HepG2 (cell line): ENCODE results near the gene TRERF1. TPM values are rescaled to one million over a fixed set of nuclear protein-coding genes. Genes with fewer than 3 reads are reported as not detected.

Source experiments
- GABPA ChIP-seq, 2 experiments: IDR thresholded peaks; 2 replicates each; pipeline ENCODE4 v1.6.1; 2011 to 2016; ENCODE audit warnings: low read depth in 2 of 2, low read length in 1 of 2, missing biosample characterization in 1 of 2, missing genetic modification characterization in 1 of 2
- HOXA7 ChIP-seq: sonication (generic); formaldehyde crosslinking; IDR thresholded peaks from 2 replicates; pipeline ENCODE4 v1.8.1; 2022; ENCODE audit warnings: mild to moderate bottlenecking, missing genetic modification reagents, moderate library complexity
- POLR2AphosphoS5 ChIP-seq: IDR thresholded peaks from 2 replicates; pipeline ENCODE4 v1.6.1; 2012; ENCODE audit warnings: low read depth, low read length
- RFXAP ChIP-seq: sonication (generic); formaldehyde crosslinking; IDR thresholded peaks from 2 replicates; pipeline ENCODE4 v1.4.0; 2020; ENCODE audit warnings: missing genetic modification reagents, borderline replicate concordance
- TBX2 ChIP-seq: sonication (generic); formaldehyde crosslinking; IDR thresholded peaks from 2 replicates; pipeline ENCODE4 v1.5.0; 2020; ENCODE audit warnings: missing genetic modification reagents, mild to moderate bottlenecking, borderline replicate concordance
- ZNF350 ChIP-seq: sonication (generic); formaldehyde crosslinking; IDR thresholded peaks from 2 replicates; pipeline ENCODE4 v1.4.0; 2020; ENCODE audit warnings: mild to moderate bottlenecking, low read depth, missing genetic modification reagents, borderline replicate concordance
- ZNF737 ChIP-seq: sonication (generic); formaldehyde crosslinking; IDR thresholded peaks from 2 replicates; pipeline ENCODE4 v1.5.0; 2020; ENCODE audit warnings: missing genetic modification reagents, mild to moderate bottlenecking, borderline replicate concordance
- polyA plus RNA-seq, 8 experiments: library from polyadenylated mRNA; depleted of rRNA in 3 of 8; stranded (reverse) in 7 of 8; unstranded in 1 of 8; fragments of >200 nt; fragmentation: Illumina TruSeq in 4 of 8; extraction: Trizol in 4 of 8; gene quantifications; 2 replicates each; pipeline versions ENCODE4 v1.2.1 to v1.2.3, GENCODE V29; 2011 to 2016; ENCODE audit warnings: low read depth in 4 of 8, missing spikeins in 1 of 8, mixed read lengths in 1 of 8; ENCODE audit not compliant: insufficient read depth in 1 of 8
- total RNA-seq, 5 experiments: library from RNA; depleted of rRNA; stranded (reverse); fragments of >200 nt; fragmentation: Illumina TruSeq; extraction: Trizol; gene quantifications; 2 replicates each; pipeline ENCODE4 v1.2.3, GENCODE V29; 2016; ENCODE audit warnings: low read depth in 1 of 5
- TF ChIP-seq, protein P1 (sequence below): sonication (generic); formaldehyde crosslinking; IDR thresholded peaks from 2 replicates; pipeline ENCODE4 v1.5.0; 2020; ENCODE audit warnings: mild to moderate bottlenecking, missing genetic modification reagents, moderate library complexity
- TF ChIP-seq, protein P2 (sequence below), 2 experiments: sonication (generic) in 1 of 2; formaldehyde crosslinking in 1 of 2; IDR thresholded peaks; 2 replicates each; pipeline versions ENCODE4 v1.4.0 to v1.6.1; 2018 to 2020; ENCODE audit warnings: missing genetic modification reagents in 2 of 2, borderline replicate concordance in 1 of 2, low read depth in 1 of 2, mild to moderate bottlenecking in 1 of 2, missing biosample characterization in 1 of 2
- TF ChIP-seq, protein P3 (sequence below): sonication (generic); formaldehyde crosslinking; IDR thresholded peaks from 2 replicates; pipeline ENCODE4 v1.4.0; 2020; ENCODE audit warnings: missing genetic modification reagents
- TF ChIP-seq, protein P4 (sequence below): sonication (generic); formaldehyde crosslinking; IDR thresholded peaks from 2 replicates; pipeline ENCODE4 v1.4.0; 2020; ENCODE audit warnings: missing genetic modification reagents
- TF ChIP-seq, protein P5 (sequence below): sonication (generic); formaldehyde crosslinking; IDR thresholded peaks from 2 replicates; pipeline ENCODE4 v1.4.0; 2020; ENCODE audit warnings: missing genetic modification reagents

The TRERF1 gene
- total and polyA plus RNA-seq, 2 of the 13 experiments (the other 11 are each of a cell fraction or from before 2014, with no cell fraction given): 0.02 TPM; not detected in 1

DNA sequence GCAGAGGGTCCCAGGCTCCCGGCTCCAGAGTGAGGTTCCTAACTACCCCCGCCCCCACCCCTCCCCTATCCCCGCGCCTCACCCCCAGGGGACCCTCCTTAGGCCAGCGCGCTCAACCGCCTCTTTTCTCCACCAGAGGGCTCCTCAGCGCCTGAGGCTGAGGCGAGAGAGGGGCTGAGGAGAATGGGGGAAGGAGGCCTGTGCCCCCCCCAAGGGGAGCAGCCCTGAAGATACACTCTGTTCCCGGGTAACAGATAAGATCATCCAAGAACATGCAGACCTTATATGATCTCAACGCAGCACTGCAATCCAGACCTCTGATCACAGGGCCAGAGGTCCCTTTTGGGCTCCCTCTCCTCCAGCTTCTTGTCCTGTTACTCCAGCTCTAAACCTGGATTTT lies 190.8 kb downstream of the TRERF1 start (continued):
- TF ChIP-seq, protein P1, sequence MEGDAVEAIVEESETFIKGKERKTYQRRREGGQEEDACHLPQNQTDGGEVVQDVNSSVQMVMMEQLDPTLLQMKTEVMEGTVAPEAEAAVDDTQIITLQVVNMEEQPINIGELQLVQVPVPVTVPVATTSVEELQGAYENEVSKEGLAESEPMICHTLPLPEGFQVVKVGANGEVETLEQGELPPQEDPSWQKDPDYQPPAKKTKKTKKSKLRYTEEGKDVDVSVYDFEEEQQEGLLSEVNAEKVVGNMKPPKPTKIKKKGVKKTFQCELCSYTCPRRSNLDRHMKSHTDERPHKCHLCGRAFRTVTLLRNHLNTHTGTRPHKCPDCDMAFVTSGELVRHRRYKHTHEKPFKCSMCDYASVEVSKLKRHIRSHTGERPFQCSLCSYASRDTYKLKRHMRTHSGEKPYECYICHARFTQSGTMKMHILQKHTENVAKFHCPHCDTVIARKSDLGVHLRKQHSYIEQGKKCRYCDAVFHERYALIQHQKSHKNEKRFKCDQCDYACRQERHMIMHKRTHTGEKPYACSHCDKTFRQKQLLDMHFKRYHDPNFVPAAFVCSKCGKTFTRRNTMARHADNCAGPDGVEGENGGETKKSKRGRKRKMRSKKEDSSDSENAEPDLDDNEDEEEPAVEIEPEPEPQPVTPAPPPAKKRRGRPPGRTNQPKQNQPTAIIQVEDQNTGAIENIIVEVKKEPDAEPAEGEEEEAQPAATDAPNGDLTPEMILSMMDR (CRISPR knock-in tag): peak; percentile 56
- TF ChIP-seq TBX2 (CRISPR knock-in tag) (0 out of 2 replicates have a peak, but pooled peaks have one; percentile 7), ZNF350 (CRISPR knock-in tag) (no peak), RFXAP (CRISPR knock-in tag) (no peak), ZNF737 (CRISPR knock-in tag) (no peak), HOXA7 (CRISPR knock-in tag) (no peak), POLR2AphosphoS5 (no peak), GABPA (IDR thresholded peaks at IDR 0.05; ENCODE audit: low read depth, low read length) (no peak), GABPA (CRISPR knock-in tag; IDR thresholded peaks at IDR 0.05; ENCODE audit: low read depth) (0 out of 2 replicates have a peak, but pooled peaks have one; percentile 7)
- TF ChIP-seq, protein P2, sequence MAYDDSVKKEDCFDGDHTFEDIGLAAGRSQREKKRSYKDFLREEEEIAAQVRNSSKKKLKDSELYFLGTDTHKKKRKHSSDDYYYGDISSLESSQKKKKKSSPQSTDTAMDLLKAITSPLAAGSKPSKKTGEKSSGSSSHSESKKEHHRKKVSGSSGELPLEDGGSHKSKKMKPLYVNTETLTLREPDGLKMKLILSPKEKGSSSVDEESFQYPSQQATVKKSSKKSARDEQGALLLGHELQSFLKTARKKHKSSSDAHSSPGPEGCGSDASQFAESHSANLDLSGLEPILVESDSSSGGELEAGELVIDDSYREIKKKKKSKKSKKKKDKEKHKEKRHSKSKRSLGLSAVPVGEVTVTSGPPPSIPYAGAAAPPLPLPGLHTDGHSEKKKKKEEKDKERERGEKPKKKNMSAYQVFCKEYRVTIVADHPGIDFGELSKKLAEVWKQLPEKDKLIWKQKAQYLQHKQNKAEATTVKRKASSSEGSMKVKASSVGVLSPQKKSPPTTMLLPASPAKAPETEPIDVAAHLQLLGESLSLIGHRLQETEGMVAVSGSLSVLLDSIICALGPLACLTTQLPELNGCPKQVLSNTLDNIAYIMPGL (CRISPR knock-in tag; IDR thresholded peaks at IDR 0.05; ENCODE audit: borderline replicate concordance in 1 of 2, low read depth in 1 of 2): no peak
- TF ChIP-seq, protein P3, sequence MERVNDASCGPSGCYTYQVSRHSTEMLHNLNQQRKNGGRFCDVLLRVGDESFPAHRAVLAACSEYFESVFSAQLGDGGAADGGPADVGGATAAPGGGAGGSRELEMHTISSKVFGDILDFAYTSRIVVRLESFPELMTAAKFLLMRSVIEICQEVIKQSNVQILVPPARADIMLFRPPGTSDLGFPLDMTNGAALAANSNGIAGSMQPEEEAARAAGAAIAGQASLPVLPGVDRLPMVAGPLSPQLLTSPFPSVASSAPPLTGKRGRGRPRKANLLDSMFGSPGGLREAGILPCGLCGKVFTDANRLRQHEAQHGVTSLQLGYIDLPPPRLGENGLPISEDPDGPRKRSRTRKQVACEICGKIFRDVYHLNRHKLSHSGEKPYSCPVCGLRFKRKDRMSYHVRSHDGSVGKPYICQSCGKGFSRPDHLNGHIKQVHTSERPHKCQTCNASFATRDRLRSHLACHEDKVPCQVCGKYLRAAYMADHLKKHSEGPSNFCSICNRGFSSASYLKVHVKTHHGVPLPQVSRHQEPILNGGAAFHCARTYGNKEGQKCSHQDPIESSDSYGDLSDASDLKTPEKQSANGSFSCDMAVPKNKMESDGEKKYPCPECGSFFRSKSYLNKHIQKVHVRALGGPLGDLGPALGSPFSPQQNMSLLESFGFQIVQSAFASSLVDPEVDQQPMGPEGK (CRISPR knock-in tag): peak; percentile 62
- TF ChIP-seq, protein P4, sequence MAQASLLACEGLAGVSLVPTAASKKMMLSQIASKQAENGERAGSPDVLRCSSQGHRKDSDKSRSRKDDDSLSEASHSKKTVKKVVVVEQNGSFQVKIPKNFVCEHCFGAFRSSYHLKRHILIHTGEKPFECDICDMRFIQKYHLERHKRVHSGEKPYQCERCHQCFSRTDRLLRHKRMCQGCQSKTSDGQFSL (CRISPR knock-in tag): 0 out of 2 replicates have a peak, but pooled peaks have one; percentile 31
- TF ChIP-seq, protein P5, sequence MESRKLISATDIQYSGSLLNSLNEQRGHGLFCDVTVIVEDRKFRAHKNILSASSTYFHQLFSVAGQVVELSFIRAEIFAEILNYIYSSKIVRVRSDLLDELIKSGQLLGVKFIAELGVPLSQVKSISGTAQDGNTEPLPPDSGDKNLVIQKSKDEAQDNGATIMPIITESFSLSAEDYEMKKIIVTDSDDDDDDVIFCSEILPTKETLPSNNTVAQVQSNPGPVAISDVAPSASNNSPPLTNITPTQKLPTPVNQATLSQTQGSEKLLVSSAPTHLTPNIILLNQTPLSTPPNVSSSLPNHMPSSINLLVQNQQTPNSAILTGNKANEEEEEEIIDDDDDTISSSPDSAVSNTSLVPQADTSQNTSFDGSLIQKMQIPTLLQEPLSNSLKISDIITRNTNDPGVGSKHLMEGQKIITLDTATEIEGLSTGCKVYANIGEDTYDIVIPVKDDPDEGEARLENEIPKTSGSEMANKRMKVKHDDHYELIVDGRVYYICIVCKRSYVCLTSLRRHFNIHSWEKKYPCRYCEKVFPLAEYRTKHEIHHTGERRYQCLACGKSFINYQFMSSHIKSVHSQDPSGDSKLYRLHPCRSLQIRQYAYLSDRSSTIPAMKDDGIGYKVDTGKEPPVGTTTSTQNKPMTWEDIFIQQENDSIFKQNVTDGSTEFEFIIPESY (CRISPR knock-in tag): peak; percentile 82; the same call in 1 of the 2 replicates
